ENCODE results near the gene SSH2.

- no peak for TF ChIP-seq CTCF (conservative IDR thresholded peaks at IDR 0.05; ENCODE audit: low read depth, low read length)
- TF ChIP-seq EZH2 (IDR thresholded peaks at IDR 0.05; ENCODE audit: low read length, unreplicated experiment), result no peak
- no peak for TF ChIP-seq EZH2phosphoT487 (IDR thresholded peaks at IDR 0.05; ENCODE audit: borderline replicate concordance, low read length)
Observed at GRCh38 chr17:29732209-29732608, 197.8 kb downstream of the SSH2 start.

All from PC-3 (cell line).